Tibial artery (tissue), 4 donors: Measurements from ENCODE around the gene JRKL.
"Not testable (repeated sequence)": the region's sequence is repeated elsewhere in the genome, so short reads cannot be mapped to it uniquely, and the experiment has no call there.

ENCODE experiments used
- DNase-seq, 2 donors: peaks; one replicate each; pipeline ENCODE4 v3.0.0-alpha.2; 2019
- H3K27ac ChIP-seq, 2 donors: fragments of 200-600 bp; sonication (generic) in 1 of 2; 1 replicate in 1 of 2; 2 replicates in 1 of 2; pipeline ENCODE4 v1.5.1; 2018 to 2019; ENCODE audit warnings: mild to moderate bottlenecking in 1 of 2
- H3K27me3 ChIP-seq, 2 donors: fragments of 200-600 bp; sonication (generic) in 1 of 2; one replicate each; pipeline versions ENCODE4 v1.5.1 to v1.6.0; 2016 to 2019
- H3K36me3 ChIP-seq, 3 donors: fragments of 200-600 bp; sonication (generic) in 2 of 3; one replicate each; pipeline ENCODE4 v1.5.1; 2016 to 2019; ENCODE audit warnings: mild to moderate bottlenecking in 2 of 3
- H3K4me1 ChIP-seq, 4 donors: fragments of 200-600 bp; sonication (generic) in 2 of 4; 1 replicate in 3 of 4; 2 replicates in 1 of 4; pipeline ENCODE4 v1.5.1; 2016 to 2019
- H3K4me3 ChIP-seq, 2 donors: fragments of 200-600 bp; sonication (generic) in 1 of 2; 1 replicate in 1 of 2; 2 replicates in 1 of 2; pipeline ENCODE4 v1.5.1; 2018 to 2019; ENCODE audit warnings: mild to moderate bottlenecking in 2 of 2
- H3K9me3 ChIP-seq, 3 donors: fragments of 200-600 bp; sonication (generic) in 1 of 3; one replicate each; pipeline ENCODE4 v1.5.1; 2016 to 2019
- intact Hi-C: fragments of 100-400 bp; cut with DNase I; formaldehyde crosslinking; loops from one replicate; pipeline ENCODE4 v1.15.0; 2023; ENCODE audit warnings: low total_unique reads
- TF ChIP-seq, protein P1 (sequence below), 2 experiments: fragments of 200-600 bp in 1 of 2; fragments of 450-650 bp in 1 of 2; IDR thresholded peaks; one replicate each; pipeline ENCODE4 v1.5.1; 2017 to 2019; ENCODE audit warnings: antibody characterized with exemption in 2 of 2, mild to moderate bottlenecking in 1 of 2, moderate library complexity in 1 of 2

JRKL gene

DNA sequence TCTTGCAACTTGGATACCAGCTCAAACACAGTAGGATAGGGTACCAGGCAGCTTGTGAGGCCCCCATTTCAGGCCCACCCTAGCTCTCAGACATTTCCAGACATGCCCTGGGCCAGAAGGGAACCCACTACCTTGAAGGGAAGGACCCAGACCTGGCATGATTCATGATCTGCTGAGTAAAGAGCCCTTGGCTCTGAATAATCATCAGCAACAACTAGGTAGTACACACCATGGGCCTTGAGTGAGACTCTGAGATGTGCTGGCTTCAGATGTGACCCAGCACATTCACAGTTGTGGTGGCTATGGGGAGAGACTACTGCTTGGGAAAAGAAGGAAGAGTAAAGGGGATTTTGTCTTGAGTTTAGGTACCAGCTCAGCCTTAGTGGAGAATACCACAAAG lies 23.6 kb downstream of the JRKL start:
- intact Hi-C loops = no loop called here
- Histone ChIP-seq H3K36me3 (no peaks in the 10 kb centered on the region), H3K4me1 (no peaks in the 10 kb centered on the region), H3K9me3 (no peaks in the 10 kb centered on the region), H3K27me3 (peaks cover 0 to 23% of the 10 kb centered on the region in 2 donors), H3K27ac (no peak overlapping the region), H3K4me3 (no peak overlapping the region)
- no peak for DNase-seq
- TF ChIP-seq, protein P1, sequence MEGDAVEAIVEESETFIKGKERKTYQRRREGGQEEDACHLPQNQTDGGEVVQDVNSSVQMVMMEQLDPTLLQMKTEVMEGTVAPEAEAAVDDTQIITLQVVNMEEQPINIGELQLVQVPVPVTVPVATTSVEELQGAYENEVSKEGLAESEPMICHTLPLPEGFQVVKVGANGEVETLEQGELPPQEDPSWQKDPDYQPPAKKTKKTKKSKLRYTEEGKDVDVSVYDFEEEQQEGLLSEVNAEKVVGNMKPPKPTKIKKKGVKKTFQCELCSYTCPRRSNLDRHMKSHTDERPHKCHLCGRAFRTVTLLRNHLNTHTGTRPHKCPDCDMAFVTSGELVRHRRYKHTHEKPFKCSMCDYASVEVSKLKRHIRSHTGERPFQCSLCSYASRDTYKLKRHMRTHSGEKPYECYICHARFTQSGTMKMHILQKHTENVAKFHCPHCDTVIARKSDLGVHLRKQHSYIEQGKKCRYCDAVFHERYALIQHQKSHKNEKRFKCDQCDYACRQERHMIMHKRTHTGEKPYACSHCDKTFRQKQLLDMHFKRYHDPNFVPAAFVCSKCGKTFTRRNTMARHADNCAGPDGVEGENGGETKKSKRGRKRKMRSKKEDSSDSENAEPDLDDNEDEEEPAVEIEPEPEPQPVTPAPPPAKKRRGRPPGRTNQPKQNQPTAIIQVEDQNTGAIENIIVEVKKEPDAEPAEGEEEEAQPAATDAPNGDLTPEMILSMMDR (IDR thresholded peaks at IDR 0.05) = no peak

DNA sequence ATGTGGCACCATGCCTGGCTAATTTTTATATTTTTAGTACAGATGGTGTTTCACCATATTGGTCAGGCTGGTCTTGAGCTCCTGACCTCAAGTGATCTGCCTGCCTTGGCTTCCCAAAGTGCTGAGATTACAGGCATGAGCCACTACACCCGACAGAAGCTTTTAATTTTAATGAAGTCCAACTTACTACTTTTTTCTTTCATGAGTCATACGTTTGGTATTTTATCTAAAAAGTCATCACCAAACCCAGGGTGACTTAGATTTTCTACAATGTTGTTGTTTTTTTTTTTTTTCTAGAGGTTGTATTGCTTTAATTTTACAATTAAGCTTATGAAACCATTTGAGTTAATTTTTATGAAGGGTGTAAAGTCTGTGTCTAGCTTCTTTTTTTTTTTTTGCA lies 34.9 kb downstream of the JRKL start:
- Histone ChIP-seq H3K4me3 (no peak overlapping the region), H3K9me3 (no peaks in the 10 kb centered on the region), H3K27me3 (peaks cover 0 to 11% of the 10 kb centered on the region in 2 donors), H3K4me1 (no peaks in the 10 kb centered on the region), H3K36me3 (no peaks in the 10 kb centered on the region), H3K27ac (no peak overlapping the region)
- intact Hi-C loops = loop anchor here (10.0 kb wide), 1 partner anchor 590 kb away; no protein-coding TSS in a partner anchor
- DNase-seq = no peak
- TF ChIP-seq, protein P1 (IDR thresholded peaks at IDR 0.05) = no peak

DNA sequence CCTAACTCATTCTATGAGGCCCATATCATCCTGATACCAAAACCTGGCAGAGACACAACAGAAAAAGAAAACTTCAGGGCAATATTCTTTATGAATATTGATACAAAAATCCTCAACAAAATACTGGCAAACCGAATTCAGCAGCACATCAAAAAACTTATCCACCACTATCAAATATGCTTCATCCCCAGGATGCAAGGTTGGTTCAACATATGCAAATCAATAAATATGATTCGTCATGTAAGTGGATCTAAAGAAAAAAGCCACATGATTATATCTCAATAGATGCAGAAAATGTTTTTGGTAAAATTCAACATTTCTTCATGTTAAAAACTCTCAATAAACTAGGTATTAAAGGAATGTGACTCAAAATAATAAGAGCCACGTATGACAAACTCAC lies 40.9 kb downstream of the JRKL start:
- no peaks in the 10 kb centered on the region for H3K36me3 ChIP-seq
- TF ChIP-seq, protein P1 (IDR thresholded peaks at IDR 0.05) = no peak
- H3K27ac ChIP-seq = no peak overlapping the region
- H3K27me3 ChIP-seq = peaks cover 0 to 14% of the 10 kb centered on the region in 2 donors
- intact Hi-C loops = no loop called here
- H3K9me3 ChIP-seq = no peaks in the 10 kb centered on the region
- no peak for DNase-seq
- no peaks in the 10 kb centered on the region for H3K4me1 ChIP-seq
- no peak overlapping the region for H3K4me3 ChIP-seq

DNA sequence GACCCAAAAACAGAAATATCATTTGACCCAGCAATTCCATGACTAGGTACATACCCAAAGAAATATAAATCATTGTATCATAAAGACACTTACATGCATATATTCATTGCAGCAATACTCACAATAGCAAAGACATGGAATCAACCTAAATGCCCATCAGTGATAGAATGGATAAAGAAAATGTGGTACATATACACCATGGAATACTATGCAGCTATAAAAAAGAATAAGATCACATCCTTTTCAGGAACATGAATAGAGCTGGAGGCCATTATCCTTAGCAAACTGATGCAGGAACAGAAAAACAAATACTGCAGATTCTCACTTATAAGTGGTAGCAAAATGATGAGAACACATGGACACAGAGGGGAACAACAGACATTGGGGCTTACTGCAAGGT lies 42.8 kb downstream of the JRKL start:
- H3K27me3 ChIP-seq = peaks cover 0 to 10% of the 10 kb centered on the region in 2 donors
- H3K4me3 ChIP-seq, H3K36me3 ChIP-seq, intact Hi-C loops, H3K9me3 ChIP-seq, H3K4me1 ChIP-seq, DNase-seq, H3K27ac ChIP-seq: not testable (repeated sequence)
